ENCODE results near the gene FBN2.

The FBN2 gene

DNA sequence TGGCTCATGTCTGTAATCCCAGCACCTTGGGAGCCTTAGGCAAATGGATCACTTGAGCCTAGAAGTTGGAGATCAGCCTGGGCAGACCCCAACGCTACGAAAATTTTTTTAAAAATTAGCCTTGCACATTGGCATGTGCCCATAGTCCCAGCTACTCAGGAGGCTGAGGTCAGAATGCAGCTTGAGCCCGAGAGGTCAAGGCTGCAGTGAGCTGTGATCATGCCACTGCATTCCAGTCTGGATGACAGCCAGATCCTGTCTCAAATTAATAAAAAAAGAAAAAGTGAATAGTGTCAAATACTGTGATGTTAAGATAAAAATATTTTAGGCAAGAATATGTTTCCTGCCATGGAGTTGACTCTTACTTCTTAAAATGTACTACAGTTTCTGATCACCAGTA is 5.3 kb downstream of the FBN2 start:
- Histone ChIP-seq H3K27ac (ENCODE audit: low read depth, low read length) (no peak overlapping the region), H3K9ac (ENCODE audit: low read depth, low read length) (no peak overlapping the region), H3K9me3 (ENCODE audit: control insufficient read depth, insufficient read depth, low read length) (no peaks in the 10 kb centered on the region), H3K4me1 (ENCODE audit: control insufficient read depth, insufficient read depth, low read length) (no peaks in the 10 kb centered on the region), H3K27me3 (ENCODE audit: control insufficient read depth, insufficient read depth, low read length) (peaks cover 36% of the 10 kb centered on the region), H3K4me3 (ENCODE audit: low read depth, low read length) (no peak overlapping the region), H3K36me3 (ENCODE audit: control insufficient read depth, insufficient read depth, low read length) (0 out of 2 replicates have a peak, but pooled peaks cover 3% of the 10 kb centered on the region)

DNA sequence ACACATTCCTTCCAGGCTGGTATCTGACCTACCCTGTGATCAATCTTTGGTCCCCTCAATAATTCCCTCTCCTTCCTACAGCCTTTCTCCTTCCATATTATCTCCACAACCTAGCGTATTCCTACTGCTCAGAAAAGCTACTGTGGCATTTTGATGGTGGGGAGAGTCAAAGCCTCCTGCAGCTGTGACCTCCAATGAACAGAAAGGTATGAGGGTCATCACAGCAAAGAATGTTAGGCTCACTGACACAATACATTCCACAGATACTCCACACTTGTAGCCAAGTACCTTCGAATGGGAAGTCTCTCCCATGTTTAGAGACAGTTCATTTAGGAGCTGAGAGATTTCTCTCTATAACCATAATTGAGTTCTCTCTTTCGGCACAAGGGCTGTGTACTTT is 5.9 kb downstream of the FBN2 start:
- 0 out of 2 replicates have a peak, but pooled peaks cover 3% of the 10 kb centered on the region for H3K36me3 ChIP-seq (ENCODE audit: control insufficient read depth, insufficient read depth, low read length)
- peaks cover 30% of the 10 kb centered on the region for H3K27me3 ChIP-seq (ENCODE audit: control insufficient read depth, insufficient read depth, low read length)
- no peak overlapping the region for H3K4me3 ChIP-seq (ENCODE audit: low read depth, low read length)
- H3K9ac ChIP-seq (ENCODE audit: low read depth, low read length): no peak overlapping the region
- H3K9me3 ChIP-seq (ENCODE audit: control insufficient read depth, insufficient read depth, low read length): no peaks in the 10 kb centered on the region
- H3K27ac ChIP-seq (ENCODE audit: low read depth, low read length): no peak overlapping the region
- no peaks in the 10 kb centered on the region for H3K4me1 ChIP-seq (ENCODE audit: control insufficient read depth, insufficient read depth, low read length)

DNA sequence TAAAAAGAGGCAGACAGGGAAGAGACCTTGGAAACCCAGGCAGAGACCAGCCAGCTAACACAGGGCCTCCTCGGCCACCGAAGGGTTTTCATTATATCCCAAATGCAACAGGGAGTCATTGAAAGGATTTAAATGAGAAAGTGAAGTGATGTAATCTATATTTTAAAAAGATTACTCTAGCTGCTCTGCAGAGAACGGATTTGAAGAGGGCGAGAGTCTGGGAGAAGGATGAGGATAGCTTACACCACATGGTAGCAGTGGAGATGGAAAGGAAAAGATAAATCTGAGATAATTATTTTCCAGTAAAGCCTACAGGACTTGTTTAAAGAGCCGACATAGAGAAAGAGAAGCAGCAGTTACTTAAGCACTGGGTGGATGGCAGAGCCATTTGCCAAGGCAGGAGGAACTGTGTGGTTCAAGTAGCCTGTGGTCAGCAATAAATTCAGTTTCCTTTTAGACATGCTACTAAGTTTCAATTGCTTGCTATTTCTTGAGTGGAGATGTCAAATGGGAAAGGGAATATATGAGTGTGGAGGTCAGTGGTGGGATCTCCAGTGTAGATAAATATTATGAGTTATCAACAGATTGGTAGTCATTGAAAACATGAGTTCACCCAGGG is 9.3 kb downstream of the FBN2 start:
- H3K27me3 ChIP-seq (ENCODE audit: control insufficient read depth, insufficient read depth, low read length): peaks cover 3% of the 10 kb centered on the region; the same call in 1 of the 2 replicates
- no peak overlapping the region for H3K4me3 ChIP-seq (ENCODE audit: low read depth, low read length)
- no peaks in the 10 kb centered on the region for H3K9me3 ChIP-seq (ENCODE audit: control insufficient read depth, insufficient read depth, low read length)
- no peaks in the 10 kb centered on the region for H3K4me1 ChIP-seq (ENCODE audit: control insufficient read depth, insufficient read depth, low read length)
- H3K27ac ChIP-seq (ENCODE audit: low read depth, low read length): no peak overlapping the region
- peaks cover 6% of the 10 kb centered on the region; the same call in 1 of the 2 replicates for H3K36me3 ChIP-seq (ENCODE audit: control insufficient read depth, insufficient read depth, low read length)
- no peak overlapping the region for H3K9ac ChIP-seq (ENCODE audit: low read depth, low read length)

DNA sequence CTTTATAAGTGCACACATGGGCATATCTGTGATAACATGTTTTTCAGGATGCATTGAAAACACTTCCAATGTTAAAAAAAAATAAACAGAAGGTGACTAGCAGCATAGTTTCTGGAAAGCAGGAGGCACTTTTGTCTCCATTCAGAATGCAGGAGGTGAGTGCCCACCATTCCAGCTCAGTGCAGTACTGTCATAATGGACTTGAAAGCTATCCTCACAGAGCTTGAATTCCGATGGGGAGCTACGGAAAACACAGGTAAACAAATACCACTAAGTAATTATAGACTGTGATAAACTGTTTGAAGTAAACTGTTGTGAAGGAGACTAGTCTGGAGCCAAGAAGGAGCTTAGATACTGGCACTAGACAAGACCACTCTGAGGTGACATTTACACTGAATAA is 9.9 kb downstream of the FBN2 start:
- Histone ChIP-seq H3K27me3 (ENCODE audit: control insufficient read depth, insufficient read depth, low read length) (peaks cover under 1% of the 10 kb centered on the region; the same call in 1 of the 2 replicates), H3K36me3 (ENCODE audit: control insufficient read depth, insufficient read depth, low read length) (peaks cover 6% of the 10 kb centered on the region; the same call in 1 of the 2 replicates), H3K4me1 (ENCODE audit: control insufficient read depth, insufficient read depth, low read length) (no peaks in the 10 kb centered on the region), H3K27ac (ENCODE audit: low read depth, low read length) (no peak overlapping the region), H3K9ac (ENCODE audit: low read depth, low read length) (no peak overlapping the region), H3K4me3 (ENCODE audit: low read depth, low read length) (no peak overlapping the region), H3K9me3 (ENCODE audit: control insufficient read depth, insufficient read depth, low read length) (no peaks in the 10 kb centered on the region)

DNA sequence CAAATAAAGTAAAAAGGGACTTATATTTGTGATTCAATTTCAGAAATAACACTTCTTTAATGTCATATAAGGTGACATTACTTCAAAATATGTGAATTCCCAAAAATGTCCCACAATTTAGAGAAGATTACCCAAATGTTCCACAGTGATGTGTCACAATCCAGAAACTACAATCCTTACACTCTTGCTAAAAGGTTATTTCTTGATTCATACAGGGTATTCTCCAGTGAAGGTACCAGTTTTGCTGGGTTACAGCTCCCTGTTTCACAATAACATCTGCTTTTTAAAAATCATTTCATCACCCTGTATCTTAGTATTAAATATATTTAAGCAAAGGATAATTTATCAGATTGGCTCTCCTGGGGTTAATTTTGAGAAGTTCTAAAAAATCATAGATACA is 11.0 kb downstream of the FBN2 start:
- H3K36me3 ChIP-seq (ENCODE audit: control insufficient read depth, insufficient read depth, low read length): peaks cover 6% of the 10 kb centered on the region; the same call in 1 of the 2 replicates

DNA sequence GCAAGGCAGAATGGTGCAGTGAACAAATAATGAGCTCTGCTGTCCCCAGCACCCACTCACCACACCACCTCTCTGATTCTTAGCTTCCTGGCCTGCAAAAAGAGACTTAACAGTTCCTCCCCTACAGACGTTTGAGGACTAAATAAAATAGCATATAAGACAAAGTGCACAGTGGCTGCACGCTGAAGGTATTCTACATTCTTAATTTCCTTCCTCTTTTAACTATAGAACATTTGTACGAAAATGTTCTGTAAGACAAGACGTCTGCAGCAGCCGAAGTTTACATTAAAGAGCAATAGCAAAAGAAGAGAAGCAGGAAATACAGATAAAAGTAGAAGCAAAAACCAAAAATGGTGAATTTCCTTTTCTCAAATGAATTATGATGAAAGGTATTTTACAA is 15.7 kb downstream of the FBN2 start:
- H3K9ac ChIP-seq (ENCODE audit: low read depth, low read length): no peak overlapping the region
- no peak overlapping the region for H3K4me3 ChIP-seq (ENCODE audit: low read depth, low read length)
- no peaks in the 10 kb centered on the region for H3K27me3 ChIP-seq (ENCODE audit: control insufficient read depth, insufficient read depth, low read length)
- no peaks in the 10 kb centered on the region for H3K9me3 ChIP-seq (ENCODE audit: control insufficient read depth, insufficient read depth, low read length)
- no peak overlapping the region for H3K27ac ChIP-seq (ENCODE audit: low read depth, low read length)
- H3K36me3 ChIP-seq (ENCODE audit: control insufficient read depth, insufficient read depth, low read length): peaks cover 3% of the 10 kb centered on the region; the same call in 1 of the 2 replicates
- no peaks in the 10 kb centered on the region for H3K4me1 ChIP-seq (ENCODE audit: control insufficient read depth, insufficient read depth, low read length)

More for the DNA sequence above, 11.0 kb downstream of the FBN2 start:
- Histone ChIP-seq H3K9me3 (ENCODE audit: control insufficient read depth, insufficient read depth, low read length) (no peaks in the 10 kb centered on the region), H3K27ac (ENCODE audit: low read depth, low read length) (no peak overlapping the region), H3K27me3 (ENCODE audit: control insufficient read depth, insufficient read depth, low read length) (no peaks in the 10 kb centered on the region), H3K9ac (ENCODE audit: low read depth, low read length) (no peak overlapping the region), H3K4me3 (ENCODE audit: low read depth, low read length) (no peak overlapping the region), H3K4me1 (ENCODE audit: control insufficient read depth, insufficient read depth, low read length) (no peaks in the 10 kb centered on the region)

DNA sequence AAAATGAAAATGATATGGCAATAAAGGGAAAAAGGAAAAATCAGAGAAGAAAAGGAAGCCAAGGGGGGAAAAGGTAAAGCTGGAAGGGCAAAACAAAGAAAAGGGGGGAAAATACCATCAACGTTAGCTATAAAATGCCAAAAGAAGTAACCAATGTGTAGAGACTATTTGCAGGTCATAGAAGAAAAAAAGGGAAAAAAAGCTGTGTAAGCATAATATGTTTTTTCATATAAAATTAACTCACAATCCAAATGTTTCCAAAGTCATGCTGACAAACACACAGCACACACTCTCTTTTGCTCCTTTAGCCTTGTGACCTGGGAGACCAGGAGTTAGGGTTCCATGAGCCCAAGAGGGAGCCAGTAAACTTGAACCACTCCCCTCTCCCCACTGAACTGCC is 18.2 kb downstream of the FBN2 start:
- H3K9ac ChIP-seq (ENCODE audit: low read depth, low read length): no peak overlapping the region
- H3K4me3 ChIP-seq (ENCODE audit: low read depth, low read length): no peak overlapping the region
- H3K4me1 ChIP-seq (ENCODE audit: control insufficient read depth, insufficient read depth, low read length): no peaks in the 10 kb centered on the region
- no peaks in the 10 kb centered on the region for H3K9me3 ChIP-seq (ENCODE audit: control insufficient read depth, insufficient read depth, low read length)
- H3K36me3 ChIP-seq (ENCODE audit: control insufficient read depth, insufficient read depth, low read length): peaks cover 3% of the 10 kb centered on the region; the same call in 1 of the 2 replicates
- H3K27ac ChIP-seq (ENCODE audit: low read depth, low read length): no peak overlapping the region
- H3K27me3 ChIP-seq (ENCODE audit: control insufficient read depth, insufficient read depth, low read length): no peaks in the 10 kb centered on the region

DNA sequence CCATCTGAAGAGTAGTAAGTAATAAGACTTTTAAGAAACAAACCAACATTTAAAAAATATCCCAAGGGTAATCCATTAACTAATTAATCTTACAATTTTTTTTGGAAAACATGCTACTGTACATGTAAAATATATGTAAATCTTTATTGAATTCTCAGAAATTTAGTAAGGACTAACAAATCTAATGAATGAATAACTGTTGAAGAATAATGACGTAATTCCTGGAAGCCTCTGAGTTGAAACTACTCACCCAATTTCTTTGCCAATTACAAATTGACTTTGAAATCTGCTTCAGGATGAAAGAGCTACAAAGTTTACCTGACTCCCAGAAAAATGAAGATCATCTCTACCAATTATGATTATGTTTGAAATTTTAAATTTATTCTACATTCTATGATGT is 21.1 kb downstream of the FBN2 start:
- no peaks in the 10 kb centered on the region for H3K4me1 ChIP-seq (ENCODE audit: control insufficient read depth, insufficient read depth, low read length)
- H3K9me3 ChIP-seq (ENCODE audit: control insufficient read depth, insufficient read depth, low read length): no peaks in the 10 kb centered on the region
- H3K9ac ChIP-seq (ENCODE audit: low read depth, low read length): no peak overlapping the region
- H3K4me3 ChIP-seq (ENCODE audit: low read depth, low read length): no peak overlapping the region
- H3K27me3 ChIP-seq (ENCODE audit: control insufficient read depth, insufficient read depth, low read length): no peaks in the 10 kb centered on the region
- no peaks in the 10 kb centered on the region for H3K36me3 ChIP-seq (ENCODE audit: control insufficient read depth, insufficient read depth, low read length)
- no peak overlapping the region for H3K27ac ChIP-seq (ENCODE audit: low read depth, low read length)

DNA sequence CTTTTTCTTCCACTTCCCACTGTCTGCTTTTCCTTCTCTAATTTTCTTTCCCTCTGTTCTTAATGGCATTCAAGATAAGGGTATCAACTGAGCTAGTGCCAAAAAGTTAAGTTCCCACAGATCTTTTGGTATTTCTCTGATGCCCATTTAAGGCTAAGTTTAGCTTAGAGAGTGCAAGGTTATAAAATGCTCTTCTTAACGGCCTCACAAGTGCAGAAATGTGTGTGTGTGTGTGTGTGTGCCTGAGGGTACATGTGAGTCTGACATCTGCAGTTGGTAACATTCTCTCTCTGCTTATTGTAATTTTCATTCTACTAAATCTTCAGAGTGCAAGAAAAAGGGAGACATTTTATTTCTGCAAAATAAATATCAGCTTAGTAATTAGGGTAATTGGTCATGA is 24.2 kb downstream of the FBN2 start:
- Histone ChIP-seq H3K27ac (ENCODE audit: low read depth, low read length) (no peak overlapping the region), H3K9me3 (ENCODE audit: control insufficient read depth, insufficient read depth, low read length) (no peaks in the 10 kb centered on the region)

DNA sequence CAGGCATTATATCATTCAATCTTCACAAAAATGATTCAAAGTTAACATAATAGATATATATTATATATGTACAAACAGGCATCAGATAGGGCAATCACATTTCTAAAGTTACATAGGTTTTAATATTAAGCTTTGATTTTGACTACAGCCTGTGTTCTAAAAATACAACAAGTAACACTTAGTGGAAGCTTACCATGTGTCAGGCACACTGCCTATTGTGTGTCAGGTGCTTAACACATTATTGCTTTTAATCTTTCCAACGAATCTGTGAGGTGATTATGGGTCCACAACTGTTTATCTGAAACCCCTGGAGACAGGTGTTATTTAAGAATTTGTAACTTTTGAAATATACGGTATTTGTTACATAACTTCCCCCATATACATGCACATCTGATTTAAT is 25.2 kb downstream of the FBN2 start:
- no peaks in the 10 kb centered on the region for H3K9me3 ChIP-seq (ENCODE audit: control insufficient read depth, insufficient read depth, low read length)
- no peak overlapping the region for H3K9ac ChIP-seq (ENCODE audit: low read depth, low read length)
- H3K4me3 ChIP-seq (ENCODE audit: low read depth, low read length): no peak overlapping the region
- no peaks in the 10 kb centered on the region for H3K27me3 ChIP-seq (ENCODE audit: control insufficient read depth, insufficient read depth, low read length)
- no peaks in the 10 kb centered on the region for H3K4me1 ChIP-seq (ENCODE audit: control insufficient read depth, insufficient read depth, low read length)
- no peaks in the 10 kb centered on the region for H3K36me3 ChIP-seq (ENCODE audit: control insufficient read depth, insufficient read depth, low read length)
- no peak overlapping the region for H3K27ac ChIP-seq (ENCODE audit: low read depth, low read length)

More for the DNA sequence above, 24.2 kb downstream of the FBN2 start:
- Histone ChIP-seq H3K9ac (ENCODE audit: low read depth, low read length) (no peak overlapping the region), H3K27me3 (ENCODE audit: control insufficient read depth, insufficient read depth, low read length) (no peaks in the 10 kb centered on the region), H3K4me3 (ENCODE audit: low read depth, low read length) (no peak overlapping the region), H3K4me1 (ENCODE audit: control insufficient read depth, insufficient read depth, low read length) (no peaks in the 10 kb centered on the region), H3K36me3 (ENCODE audit: control insufficient read depth, insufficient read depth, low read length) (no peaks in the 10 kb centered on the region)

DNA sequence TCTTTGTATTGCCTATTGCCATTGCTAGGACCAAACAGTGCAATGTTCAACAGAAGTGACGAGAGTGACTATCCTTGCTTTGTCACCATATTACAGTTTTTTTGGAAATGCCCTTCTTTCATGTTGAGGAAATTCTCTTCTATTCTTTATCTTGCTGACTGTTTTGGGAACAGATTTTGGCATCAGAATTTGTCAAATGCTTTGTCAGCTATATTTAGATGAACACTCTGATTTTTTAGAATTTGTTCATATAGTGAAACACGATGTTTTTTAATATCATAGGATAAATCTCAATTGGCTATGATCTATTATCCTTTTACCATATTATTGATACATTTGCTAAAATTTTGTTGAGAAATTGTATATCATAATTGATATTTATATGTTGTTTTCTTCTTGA is 31.4 kb downstream of the FBN2 start:
- Histone ChIP-seq H3K4me1 (ENCODE audit: control insufficient read depth, insufficient read depth, low read length) (no peaks in the 10 kb centered on the region), H3K27ac (ENCODE audit: low read depth, low read length) (no peak overlapping the region), H3K27me3 (ENCODE audit: control insufficient read depth, insufficient read depth, low read length) (no peaks in the 10 kb centered on the region), H3K9ac (ENCODE audit: low read depth, low read length) (no peak overlapping the region), H3K36me3 (ENCODE audit: control insufficient read depth, insufficient read depth, low read length) (no peaks in the 10 kb centered on the region), H3K4me3 (ENCODE audit: low read depth, low read length) (no peak overlapping the region), H3K9me3 (ENCODE audit: control insufficient read depth, insufficient read depth, low read length) (peaks cover 14% of the 10 kb centered on the region)

Measured in HUES48 (cell line).